Caki2 (cell line): ENCODE results near the gene AHDC1. TPM values are rescaled to one million over a fixed set of nuclear protein-coding genes. Genes with fewer than 3 reads are reported as not detected.

Source experiments
- DNase-seq: peaks from one replicate; pipeline ENCODE4 v3.0.0-alpha.2; 2015; ENCODE audit warnings: low read depth
- in situ Hi-C: cut with HindIII; loops from 2 replicates; pipeline ENCODE4 v1.10.0; 2016; ENCODE audit warnings: low sequenced_read_pairs, low pct_unique_long_range_greater_than_20kb, mixed read lengths
- total RNA-seq: library from RNA; depleted of rRNA; stranded (reverse); fragments of >200 nt; shearing (Covaris generic); gene quantifications from 2 replicates; pipeline ENCODE4 v1.2.3, GENCODE V29; 2014; ENCODE audit warnings: low replicate concordance

AHDC1 gene
- total RNA-seq, 1 experiment from 2014 or later: 0.41 TPM

DNA sequence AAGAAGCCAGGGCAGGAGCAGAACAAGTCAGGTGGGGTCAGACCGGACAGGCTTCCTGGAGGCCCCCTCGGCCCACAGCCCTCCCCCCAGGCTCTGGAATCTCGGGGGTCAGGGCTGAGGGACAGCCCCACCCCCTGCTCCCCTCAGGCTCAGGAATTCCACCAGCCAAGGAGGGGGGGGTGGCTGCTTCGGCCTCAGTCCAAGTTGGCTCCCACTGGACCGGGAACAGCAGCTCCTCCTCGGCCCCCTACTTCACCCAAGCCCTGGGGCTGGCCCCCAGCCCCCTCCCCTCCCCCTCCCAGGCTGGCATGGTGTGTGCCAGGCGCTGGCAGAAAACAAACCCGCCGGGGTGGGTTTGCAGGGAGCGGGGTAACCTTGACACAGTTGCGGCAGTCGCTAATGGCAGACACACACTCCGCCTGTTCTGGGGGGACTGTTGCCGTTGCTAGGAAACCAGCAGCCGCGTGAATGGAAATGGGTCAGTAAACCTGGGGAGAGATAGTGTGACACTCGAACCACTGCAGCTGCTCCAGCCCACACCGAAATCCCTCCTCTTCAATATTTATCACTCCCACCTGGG, 32.4 kb downstream of the AHDC1 start:
- in situ Hi-C loops: no loop called here
- no peak for DNase-seq

DNA sequence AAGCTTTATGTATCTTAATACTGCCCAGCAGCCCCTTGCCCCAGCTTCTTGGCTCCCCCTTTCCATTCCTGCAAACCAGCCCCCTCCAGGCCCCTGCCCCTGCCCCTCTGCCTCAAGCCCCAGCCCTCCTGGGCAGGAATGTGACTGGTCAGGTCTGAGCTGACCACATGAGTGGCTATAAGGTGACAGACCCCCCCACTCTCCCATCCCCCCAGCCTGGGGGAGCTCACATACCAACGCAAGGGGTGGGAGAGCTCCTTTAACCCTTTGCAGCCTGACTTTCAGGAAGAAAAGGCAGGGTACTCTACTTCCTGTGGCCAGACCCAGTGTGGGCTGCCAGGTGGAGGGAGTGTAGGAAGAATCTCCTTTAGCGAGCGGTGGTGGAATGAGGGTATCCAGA, 33.2 kb downstream of the AHDC1 start:
- in situ Hi-C loops: no loop called here
- DNase-seq: no peak

DNA sequence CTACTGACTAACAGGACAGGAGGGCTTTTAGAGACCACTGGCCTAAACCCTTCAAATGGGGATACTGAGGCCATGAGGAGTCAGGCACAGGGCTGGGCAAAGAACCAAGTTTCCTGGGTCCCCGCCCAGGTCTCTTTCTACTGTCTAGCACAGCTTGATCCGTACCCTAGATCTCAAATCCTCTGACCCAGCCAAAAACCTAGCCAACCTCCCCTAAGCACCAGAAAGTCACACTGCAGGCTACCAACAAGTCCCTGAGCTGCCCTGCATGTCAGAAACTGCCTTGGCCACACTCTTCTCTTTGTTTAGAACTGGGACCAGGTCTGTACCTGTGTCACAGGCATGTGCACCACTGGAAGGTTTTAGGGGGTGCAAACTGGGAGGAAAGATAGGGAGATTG, 33.6 kb downstream of the AHDC1 start:
- in situ Hi-C loops: no loop called here
- DNase-seq: no peak

DNA sequence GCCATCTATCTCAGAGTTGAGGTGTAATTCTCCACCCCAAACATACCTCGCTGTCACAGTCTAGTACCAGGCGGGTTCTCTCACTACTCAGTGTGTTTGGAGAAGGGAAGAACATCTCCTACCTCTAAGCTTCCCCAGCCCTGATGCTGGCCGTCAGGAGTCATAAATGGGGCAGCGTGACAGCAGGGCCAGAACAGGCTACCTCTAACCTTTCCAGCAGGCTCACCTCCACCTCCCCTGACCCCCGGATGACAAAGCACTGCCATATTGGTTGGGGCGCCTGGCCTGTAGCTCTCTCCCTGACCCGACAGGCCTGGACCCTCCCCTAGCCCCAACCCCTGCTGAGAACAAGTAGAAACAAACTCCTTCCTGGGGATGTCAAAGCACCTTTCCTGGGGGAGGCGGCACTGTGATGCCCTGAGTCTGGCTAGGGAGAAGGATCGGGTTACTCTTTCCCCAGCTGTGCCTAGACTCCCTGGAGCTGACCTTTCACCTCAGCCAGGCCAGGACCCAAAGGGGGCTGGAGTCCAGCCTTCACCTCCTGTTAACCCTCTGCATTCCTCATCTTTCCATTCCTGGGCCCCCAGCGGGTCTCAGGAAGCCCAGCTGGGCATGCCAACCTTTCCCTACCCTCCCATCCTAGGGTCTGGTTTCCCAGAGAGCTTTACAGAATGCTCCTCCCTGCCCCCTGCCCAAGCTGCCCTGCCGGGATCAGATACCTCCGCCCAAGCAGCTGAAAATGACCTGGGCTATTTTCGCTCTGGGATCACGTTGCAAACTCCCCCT, 34.2 kb downstream of the AHDC1 start:
- in situ Hi-C loops: no loop called here

DNA sequence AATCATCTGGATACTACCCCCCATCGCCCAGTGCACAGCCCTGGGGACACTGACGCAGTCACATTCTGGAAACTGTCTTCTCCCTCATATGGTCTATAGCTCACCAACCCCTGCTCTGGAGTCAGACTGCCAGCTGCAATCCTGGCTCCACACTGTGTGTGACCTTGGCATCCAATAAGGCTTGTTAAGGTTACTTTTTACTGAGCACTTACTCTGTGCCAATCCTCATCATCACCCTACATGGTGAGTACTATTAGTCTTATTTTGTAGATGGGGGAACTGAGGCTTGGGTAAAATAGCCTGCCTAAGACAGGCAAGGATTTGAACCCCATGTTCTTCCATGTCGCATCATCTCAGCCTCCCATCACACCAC, 34.9 kb downstream of the AHDC1 start:
- in situ Hi-C loops: no loop called here

More for the DNA sequence above, 34.2 kb downstream of the AHDC1 start:
- no peak for DNase-seq

DNA sequence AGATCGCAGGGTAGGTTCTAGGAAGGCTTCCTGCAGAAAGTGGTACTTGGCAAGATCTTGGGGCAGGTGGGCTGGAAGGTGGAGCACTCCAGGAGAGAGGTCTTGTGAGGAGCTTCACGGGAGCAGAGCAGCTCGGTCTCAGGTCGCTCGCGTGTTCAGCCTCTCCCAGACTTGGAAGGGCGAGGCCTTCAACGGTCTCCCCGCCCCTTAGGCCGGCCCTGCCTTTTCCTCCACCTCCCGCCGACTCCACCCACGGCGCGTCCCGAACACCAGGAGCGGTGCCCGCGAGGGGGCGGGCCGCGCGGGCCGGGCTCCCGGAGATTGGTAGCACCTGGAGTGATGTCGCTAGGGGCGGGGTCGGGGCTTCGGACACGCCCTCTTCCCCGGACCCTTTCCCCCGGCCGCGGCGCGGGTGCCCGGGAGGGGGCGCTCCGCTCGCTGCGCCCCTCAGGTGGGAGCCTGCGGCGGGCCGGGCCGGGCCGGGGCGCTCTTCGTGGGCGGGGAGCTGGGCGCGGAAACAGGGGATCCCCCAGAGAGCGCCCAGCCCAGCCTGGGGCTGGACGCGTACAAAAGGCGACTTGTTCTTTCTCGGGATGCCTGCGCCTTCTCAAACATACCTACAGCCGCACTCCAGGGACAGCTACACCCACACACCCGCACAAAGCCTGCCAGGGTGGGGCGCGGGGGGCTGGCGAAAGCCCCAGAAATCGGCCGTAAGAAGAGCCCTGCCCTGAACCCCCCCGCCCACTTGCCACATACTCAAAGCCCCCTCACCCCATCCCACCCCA, 35.5 kb downstream of the AHDC1 start:
- in situ Hi-C loops: no loop called here
- peak; percentile 97 for DNase-seq

More for the DNA sequence above, 34.9 kb downstream of the AHDC1 start:
- no peak for DNase-seq

DNA sequence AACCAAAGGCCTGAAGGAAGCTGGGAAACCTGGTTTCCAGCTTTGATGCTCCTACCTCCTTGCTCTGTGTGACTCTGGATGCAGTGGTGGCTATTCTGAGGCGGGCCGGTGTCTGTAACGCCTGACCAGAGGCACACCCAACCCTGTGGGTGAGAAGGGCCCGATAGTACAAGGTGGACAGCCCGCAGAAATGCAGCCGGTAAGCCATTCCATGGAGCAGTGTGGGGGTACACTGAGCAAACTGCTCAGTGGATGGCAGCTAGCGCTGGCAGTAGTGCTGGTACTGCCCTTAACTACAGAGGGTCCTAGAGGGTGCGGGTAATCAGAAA, 36.0 kb downstream of the AHDC1 start:
- in situ Hi-C loops: no loop called here
- DNase-seq: no peak

DNA sequence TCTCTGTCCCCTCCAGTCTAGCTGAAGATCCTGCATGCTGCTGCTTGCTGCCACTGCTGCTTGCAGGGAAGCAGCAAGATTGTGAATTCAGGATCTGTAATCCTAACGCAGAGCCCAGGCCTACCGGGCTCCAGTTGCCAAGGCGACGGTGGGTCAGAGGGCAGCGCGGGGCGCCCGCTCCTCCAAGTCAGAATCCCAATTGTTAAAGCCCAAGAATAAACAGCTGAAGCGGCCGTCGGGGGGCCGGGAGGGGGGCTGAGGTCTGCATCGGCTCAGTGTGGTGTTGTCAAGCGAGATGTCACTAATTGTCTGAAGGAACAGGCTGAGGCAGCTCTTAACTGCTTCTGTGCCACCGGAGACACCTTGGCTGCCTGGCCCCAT, 36.8 kb downstream of the AHDC1 start:
- in situ Hi-C loops: no loop called here

DNA sequence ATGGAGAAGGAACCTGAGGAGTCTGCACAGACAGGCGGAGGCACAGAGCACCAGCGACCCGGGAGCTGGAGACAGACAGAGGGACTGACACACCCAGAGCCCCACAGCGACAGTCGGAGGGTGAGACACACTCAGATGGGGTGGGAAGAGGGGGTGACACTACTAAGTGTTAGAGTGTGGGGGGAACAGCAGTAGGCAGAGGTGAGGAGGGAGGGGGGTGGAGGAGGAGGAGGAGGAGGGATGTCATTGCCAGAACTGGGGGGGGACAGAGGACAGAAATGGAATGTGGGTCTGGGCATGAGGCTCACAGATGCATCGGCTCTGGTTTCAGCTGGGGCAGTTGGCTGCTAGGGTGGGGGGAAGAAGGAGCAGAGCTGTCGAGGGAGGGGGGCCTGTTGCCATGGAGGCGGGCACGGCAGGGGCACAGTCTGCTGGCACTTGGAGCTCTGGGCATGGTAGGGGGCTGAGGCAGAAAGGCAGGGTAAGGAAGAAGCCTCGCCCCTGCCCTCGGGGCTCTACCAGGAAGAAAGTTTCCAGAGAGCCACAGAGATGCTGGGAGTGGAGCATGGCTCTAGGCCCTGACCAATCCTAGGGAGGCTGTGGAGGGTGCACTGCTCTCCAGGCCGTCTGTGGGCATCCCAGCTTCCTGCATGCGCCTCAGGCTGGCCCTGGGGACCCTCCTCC, 37.3 kb downstream of the AHDC1 start:
- in situ Hi-C loops: no loop called here
- no peak for DNase-seq

More for the DNA sequence above, 36.8 kb downstream of the AHDC1 start:
- DNase-seq: no peak

DNA sequence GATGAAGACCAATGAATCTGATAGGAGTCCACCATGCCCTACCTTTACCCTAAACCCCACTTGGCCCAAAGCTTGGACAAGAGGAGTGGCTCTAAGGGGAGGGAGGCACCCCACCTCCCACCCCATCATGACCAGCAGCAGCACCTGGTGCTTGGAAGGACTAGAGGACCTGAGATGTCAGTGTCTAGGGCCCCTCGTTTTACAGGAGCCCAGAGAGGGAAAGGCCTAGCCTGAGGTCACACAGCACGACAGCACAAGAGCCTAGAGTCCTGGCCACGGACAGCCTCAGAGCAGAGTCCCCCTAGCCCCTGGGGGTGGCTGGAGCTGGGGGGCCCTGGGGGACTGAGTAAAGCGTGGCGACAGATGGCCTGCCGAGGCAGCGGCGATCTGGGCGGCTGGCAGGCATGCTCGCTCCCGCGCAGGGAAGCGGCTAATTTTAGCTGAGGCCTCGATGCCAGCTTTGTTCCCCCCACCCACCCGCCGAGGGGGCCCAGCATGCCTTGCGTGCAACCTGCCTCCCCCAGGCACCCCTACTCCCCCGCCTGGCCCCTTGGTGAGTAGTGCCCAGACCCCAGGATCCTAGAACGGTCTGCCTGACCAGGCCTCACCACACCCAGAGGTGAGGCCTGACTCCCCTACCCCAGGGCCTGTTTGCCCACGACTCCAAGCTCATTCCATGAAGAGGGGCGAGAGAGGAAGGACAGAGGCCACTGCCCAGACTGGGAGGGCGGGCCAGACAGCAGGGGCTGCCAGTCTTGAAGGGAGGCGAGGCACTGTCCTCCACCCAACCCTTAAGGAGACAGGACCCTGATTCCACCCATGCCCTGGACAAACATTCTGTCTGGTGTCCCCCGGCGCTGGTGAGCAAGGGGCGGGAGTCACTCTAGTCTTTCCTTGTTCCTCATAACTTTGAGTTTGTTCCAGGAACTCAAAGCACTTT, 39.0 kb downstream of the AHDC1 start:
- no peak for DNase-seq
- in situ Hi-C loops: no loop called here

DNA sequence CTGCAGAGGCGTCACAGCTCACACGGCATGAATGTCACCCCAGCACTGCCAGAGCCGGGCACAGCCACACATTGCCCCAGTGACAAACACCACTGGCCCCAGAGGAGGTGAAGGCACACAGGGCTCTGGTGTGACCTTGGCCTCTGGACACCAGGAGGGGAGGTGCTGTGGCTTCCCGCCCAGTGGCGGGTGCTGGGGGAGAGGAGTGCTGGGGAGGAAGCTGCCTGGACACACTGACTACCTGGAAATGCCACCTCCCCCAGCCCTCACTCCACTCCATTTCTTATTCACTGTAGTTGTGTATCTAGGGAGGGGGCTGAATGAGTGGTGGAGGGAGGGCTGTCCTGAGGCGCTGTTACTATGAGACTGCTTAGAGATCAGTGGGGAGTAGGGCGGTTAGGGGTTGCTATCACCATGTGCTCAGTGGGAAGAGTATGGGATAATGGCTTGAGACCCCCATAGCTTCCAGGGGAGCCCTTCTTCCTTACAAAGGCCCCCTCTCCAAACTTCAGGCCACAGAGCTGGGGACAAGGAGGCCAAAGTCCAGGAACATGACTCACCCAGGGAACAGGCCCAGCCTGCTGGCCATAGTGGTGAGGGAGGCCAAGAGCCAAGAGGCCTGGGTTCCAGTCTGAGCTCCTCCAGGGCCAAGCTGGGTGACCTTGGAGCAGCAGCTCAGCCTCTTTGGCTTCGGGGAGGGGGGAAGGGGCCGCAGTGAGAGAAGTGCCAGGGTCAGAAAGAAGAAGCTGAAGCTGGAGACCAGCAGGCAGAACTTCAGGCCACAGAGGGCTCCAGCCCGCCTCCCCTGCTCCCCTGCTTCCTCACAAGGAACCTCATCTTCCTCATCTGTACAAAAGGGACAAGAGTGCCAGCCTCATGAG, 40.1 kb downstream of the AHDC1 start:
- in situ Hi-C loops: no loop called here
- peak; percentile 40 for DNase-seq

DNA sequence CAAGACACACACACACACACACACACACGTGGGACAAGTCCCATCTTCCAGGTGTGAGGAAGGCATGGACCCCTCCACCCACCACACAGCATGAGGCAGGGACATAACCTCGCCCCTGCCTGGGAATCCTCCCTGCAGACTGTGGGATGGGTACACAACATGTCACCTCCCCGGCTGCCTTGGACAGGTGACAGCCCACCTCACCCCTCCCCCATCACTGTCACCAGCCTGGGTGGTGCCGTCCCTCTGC, 40.7 kb downstream of the AHDC1 start:
- in situ Hi-C loops: no loop called here
- DNase-seq: no peak

DNA sequence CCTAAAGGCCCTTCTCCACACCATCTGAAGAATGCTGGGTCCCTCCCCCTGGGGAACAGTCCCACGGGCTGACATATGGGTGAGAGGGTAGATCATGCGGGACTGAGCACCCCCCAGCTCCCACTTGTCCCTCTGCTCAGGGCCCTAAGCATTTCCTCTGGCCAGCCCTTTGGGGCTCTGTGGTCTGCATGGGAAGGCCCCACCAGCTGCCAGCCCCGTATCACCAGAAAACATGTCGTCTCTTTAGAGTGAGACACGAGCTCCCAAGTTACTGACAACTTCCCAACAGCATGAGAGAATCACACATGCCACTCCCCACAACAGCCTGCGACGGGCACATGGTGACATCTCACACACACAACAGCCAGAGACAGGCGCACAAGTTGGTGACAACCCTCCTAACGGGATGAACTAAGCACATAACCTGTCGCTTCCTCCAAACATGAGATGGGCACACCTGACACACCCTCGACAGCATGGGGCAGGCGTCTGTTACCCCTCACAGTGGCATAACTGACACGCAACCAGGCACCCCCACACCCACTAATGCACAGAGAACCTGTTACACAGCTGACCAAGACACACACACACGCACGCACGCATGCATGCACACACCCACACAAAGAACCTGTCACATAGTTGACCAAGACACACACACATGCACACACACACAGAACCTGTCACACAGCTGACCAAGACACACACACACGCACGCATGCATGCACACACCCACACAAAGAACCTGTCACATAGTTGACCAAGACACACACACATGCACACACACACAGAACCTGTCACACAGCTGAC, 41.2 kb downstream of the AHDC1 start:
- in situ Hi-C loops: no loop called here
- no peak for DNase-seq

DNA sequence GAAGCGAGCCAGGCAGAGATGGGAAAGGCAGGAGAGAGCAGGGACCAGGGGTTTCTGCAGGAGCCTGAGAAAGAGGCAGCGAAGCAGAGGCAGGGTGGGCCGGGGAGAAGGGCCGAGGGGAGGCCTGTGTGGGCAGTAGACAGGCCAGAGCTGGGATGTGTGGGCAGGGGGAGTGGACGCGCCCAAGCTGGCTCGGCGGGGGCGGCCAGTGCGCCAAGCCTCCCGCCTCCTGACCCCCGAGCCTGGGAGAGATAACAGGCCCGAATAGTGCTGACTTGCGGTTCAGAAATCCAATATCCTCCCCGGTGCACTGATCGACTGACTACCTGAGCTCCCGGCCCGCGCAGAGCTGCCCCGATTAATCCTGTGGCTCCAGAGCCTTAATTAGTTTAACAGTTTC, 41.9 kb downstream of the AHDC1 start:
- DNase-seq: no peak
- in situ Hi-C loops: no loop called here

DNA sequence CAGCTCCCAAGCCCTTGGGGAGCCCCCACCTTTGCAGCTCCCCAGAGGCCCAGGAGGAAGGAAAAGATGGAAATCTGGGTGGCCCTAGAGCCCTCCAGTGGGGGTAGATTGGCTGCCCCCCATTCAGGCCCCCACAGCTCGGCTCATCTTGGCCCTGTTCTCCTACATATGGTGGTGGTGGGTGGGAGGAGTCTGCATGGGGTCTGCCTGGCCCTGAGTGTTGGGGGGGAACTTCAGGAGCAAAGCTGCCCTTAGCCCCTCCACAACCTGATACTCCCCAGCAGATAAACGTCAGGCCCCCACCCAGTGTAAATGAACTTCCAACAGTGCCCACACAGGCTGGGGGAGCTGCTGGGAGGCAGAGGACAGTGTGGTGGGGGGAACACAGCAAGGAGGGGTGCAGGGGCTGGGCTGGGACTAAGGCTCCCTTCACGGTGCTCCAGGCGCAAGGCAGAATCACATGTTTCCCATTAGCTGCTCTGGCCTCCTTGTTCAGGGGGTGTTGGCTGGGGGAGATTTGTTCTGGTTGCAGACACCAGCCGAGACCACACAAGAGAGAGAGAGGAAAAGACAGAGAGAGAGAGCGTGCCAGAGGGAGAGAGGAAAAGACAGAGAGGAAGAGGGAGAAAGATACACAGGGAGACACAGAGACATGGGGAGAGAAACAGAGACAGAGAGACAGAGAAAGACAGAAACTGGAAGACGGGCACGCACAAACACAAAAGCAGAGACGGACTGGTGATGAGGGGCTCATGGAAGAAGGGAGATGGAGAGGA, 42.6 kb downstream of the AHDC1 start:
- DNase-seq: no peak
- in situ Hi-C loops: no loop called here
